NT2/D1 (cell line): ENCODE results near the gene WDR45B.

Experiments
- YY1 ChIP-seq: IDR thresholded peaks from 2 replicates; pipeline ENCODE4 v1.6.1; 2011; ENCODE audit not compliant: insufficient read length, insufficient read depth
- ZNF274 ChIP-seq: IDR thresholded peaks from 2 replicates; pipeline ENCODE4 v1.6.1; 2011; ENCODE audit warnings: mild to moderate bottlenecking, low read depth, low read length

DNA sequence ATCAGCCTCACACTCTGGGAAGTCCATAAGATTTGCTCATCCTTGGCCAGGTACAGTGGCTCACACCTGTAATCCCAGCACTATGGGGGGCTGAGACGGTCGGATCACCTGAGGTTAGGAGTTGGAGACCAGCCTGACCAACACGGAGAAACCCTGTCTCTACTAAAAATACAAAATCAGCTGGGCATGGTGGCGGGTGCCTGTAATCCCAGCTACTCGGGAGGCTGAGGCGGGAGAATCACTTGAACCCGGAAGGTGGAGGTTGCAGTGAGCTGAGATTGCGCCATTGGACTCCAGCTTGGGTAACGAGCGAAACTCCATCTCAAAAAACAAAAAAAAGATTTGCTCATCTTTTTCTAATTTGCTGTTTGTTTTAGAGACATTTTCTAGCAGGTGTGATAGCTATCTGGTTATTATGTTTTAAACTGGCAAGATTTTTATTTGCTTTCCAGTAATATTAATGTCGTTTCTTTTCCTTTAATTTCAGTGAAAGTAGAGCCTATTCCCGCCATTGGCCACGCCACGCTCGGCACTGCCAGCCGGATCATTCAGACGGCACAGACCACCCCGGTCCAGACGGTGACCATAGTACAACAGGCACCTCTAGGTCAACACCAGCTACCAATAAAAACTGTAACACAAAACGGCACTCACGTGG is 61.5 kb downstream of the WDR45B start:
- TF ChIP-seq YY1, result no peak
- no peak for TF ChIP-seq ZNF274
